Stimulated activated CD4-positive, alpha-beta T cell treated with anti-CD3 and anti-CD28 coated beads, Interleukin-12 subunit alpha, Interleukin-12 subunit beta, amount 100 ng/mL, for 48 hours (primary cell): Measurements from ENCODE around the gene RPE.

Experiments used
- DNase-seq, 3 donors: peaks; one replicate each; pipeline ENCODE4 v3.0.0-alpha.2; 2020; ENCODE audit warnings: low read depth in 2 of 3, low spot score in 1 of 3

The RPE gene

GRCh38 chr2:210000464-210001324 lies 1.7 kb upstream of the RPE start:
- no peak for DNase-seq

GRCh38 chr2:210003359-210003758 lies 921 bp downstream of the RPE start:
- DNase-seq: no peak

GRCh38 chr2:210004881-210005280 lies 2.4 kb downstream of the RPE start:
- DNase-seq: no peak

- DNase-seq: no peak
Measured at GRCh38 chr2:210007895-210008294, 5.5 kb downstream of the RPE start.

- no peak for DNase-seq
Measured at GRCh38 chr2:210009126-210009525, 6.7 kb downstream of the RPE start.

- DNase-seq: no peak
Measured at GRCh38 chr2:210009896-210010295, 7.5 kb downstream of the RPE start.

- DNase-seq: no peak
Measured at GRCh38 chr2:210020138-210020537, 17.7 kb downstream of the RPE start.

- DNase-seq: no peak
Measured at GRCh38 chr2:210022824-210023223, 20.4 kb downstream of the RPE start.

- no peak for DNase-seq
Measured at GRCh38 chr2:210027608-210028007, 25.2 kb downstream of the RPE start.

- no peak for DNase-seq
Measured at GRCh38 chr2:210028178-210028577, 25.7 kb downstream of the RPE start.

- no peak for DNase-seq
Measured at GRCh38 chr2:210034087-210034683, 31.7 kb downstream of the RPE start.

- no peak for DNase-seq
Measured at GRCh38 chr2:210035679-210036078, 33.2 kb downstream of the RPE start.

- no peak for DNase-seq
Measured at GRCh38 chr2:210038078-210038477, 35.6 kb downstream of the RPE start.

GRCh38 chr2:210046851-210047500 lies 44.5 kb downstream of the RPE start:
- DNase-seq: no peak

GRCh38 chr2:210049831-210050230 lies 47.4 kb downstream of the RPE start:
- no peak for DNase-seq

- no peak for DNase-seq
Measured at GRCh38 chr2:210050885-210051284, 48.4 kb downstream of the RPE start.

- no peak for DNase-seq
Measured at GRCh38 chr2:210054696-210055095, 52.3 kb downstream of the RPE start.

- DNase-seq: no peak
Measured at GRCh38 chr2:210055825-210056224, 53.4 kb downstream of the RPE start.

GRCh38 chr2:210063306-210063705 lies 60.9 kb downstream of the RPE start:
- no peak for DNase-seq
